ENCODE results near the gene ABCF2.

DNA sequence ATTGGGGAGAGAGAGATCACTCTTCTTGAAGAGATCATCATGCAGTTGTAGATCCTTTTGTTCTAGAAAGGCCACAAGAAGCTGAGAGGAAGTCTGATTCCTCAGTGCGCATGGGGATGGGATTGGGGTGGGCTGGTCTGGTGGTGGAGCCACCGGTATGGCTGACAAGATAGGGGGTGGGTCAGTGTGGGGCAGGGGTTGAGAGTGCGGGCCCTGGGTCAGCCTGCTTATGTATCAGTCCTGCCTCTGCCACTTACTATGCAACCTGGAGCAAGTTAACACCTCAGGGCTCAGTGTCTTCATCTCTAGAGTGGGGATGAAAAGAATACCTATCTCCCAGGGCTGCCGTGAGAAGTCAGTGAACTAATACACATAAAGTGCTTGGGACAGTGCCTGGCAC, 13.5 kb upstream of the ABCF2 start:
- TF ChIP-seq, protein P1, sequence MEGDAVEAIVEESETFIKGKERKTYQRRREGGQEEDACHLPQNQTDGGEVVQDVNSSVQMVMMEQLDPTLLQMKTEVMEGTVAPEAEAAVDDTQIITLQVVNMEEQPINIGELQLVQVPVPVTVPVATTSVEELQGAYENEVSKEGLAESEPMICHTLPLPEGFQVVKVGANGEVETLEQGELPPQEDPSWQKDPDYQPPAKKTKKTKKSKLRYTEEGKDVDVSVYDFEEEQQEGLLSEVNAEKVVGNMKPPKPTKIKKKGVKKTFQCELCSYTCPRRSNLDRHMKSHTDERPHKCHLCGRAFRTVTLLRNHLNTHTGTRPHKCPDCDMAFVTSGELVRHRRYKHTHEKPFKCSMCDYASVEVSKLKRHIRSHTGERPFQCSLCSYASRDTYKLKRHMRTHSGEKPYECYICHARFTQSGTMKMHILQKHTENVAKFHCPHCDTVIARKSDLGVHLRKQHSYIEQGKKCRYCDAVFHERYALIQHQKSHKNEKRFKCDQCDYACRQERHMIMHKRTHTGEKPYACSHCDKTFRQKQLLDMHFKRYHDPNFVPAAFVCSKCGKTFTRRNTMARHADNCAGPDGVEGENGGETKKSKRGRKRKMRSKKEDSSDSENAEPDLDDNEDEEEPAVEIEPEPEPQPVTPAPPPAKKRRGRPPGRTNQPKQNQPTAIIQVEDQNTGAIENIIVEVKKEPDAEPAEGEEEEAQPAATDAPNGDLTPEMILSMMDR (conservative IDR thresholded peaks at IDR 0.05; ENCODE audit: low read depth, low read length), result no peak
- TF ChIP-seq EZH2 (IDR thresholded peaks at IDR 0.05; ENCODE audit: low read length, unreplicated experiment), result no peak

Data from PC-3 (cell line).